B cell (primary cell): Measurements from ENCODE around the gene RNF224. TPM values are rescaled to one million over a fixed set of nuclear protein-coding genes. Genes with fewer than 3 reads are reported as not detected.

Experiments
- ATAC-seq: fragments of 200-7000 bp; cut with Tn5 transposase; one replicate; pipeline ENCODE4 v1.10.0; 2021; ENCODE audit warnings: low read depth, mild to moderate bottlenecking, moderate number of reproducible peaks, moderate library complexity
- CTCF ChIA-PET: fragments of 350-600 bp; sonication (Branson Sonifier 250); formaldehyde crosslinking; loops from one replicate; lab custom pipeline; 2021; ENCODE audit warnings: antibody characterized with exemption, inconsistent platforms; lab: Charles Lee
- POLR2A ChIA-PET: fragments of 350-600 bp; sonication (Branson Sonifier 250); formaldehyde crosslinking; loops from one replicate; lab custom pipeline; 2021; ENCODE audit warnings: antibody characterized with exemption; lab: Charles Lee
- DNase-seq: peaks from one replicate; pipeline ENCODE4 v3.0.0; 2013
- H2AFZ ChIP-seq: 2 replicates; pipeline ENCODE4 v1.6.1; 2012; ENCODE audit warnings: mild to moderate bottlenecking, low read depth, low read length; ENCODE audit not compliant: insufficient read depth, poor library complexity, severe bottlenecking
- H3K27ac ChIP-seq, 2 donors: 1 replicate in 1 of 2; 2 replicates in 1 of 2; pipeline ENCODE4 v1.5.1; 2012 to 2013; ENCODE audit warnings: low read length in 2 of 2, mild to moderate bottlenecking in 2 of 2, moderate library complexity in 1 of 2
- H3K27me3 ChIP-seq, 4 experiments: fragments of 200-600 bp in 1 of 4; sonication (generic) in 1 of 4; replicated peaks in 1 of 4; 1 replicate in 2 of 4; 2 replicates in 2 of 4; pipeline versions ENCODE4 v1.6.1 to v1.7.0; 2013 to 2016; ENCODE audit warnings: low read length in 3 of 4, mild to moderate bottlenecking in 2 of 4, mixed read lengths in 1 of 4, moderate library complexity in 1 of 4; ENCODE audit not compliant: insufficient read depth in 4 of 4, control insufficient read depth in 3 of 4; ENCODE audit errors: control extremely low read depth in 1 of 4
- H3K36me3 ChIP-seq, 2 experiments: replicated peaks in 1 of 2; 1 replicate in 1 of 2; 2 replicates in 1 of 2; pipeline versions ENCODE4 v1.6.1 to v1.7.1; 2013; ENCODE audit warnings: low read length in 1 of 2; ENCODE audit not compliant: insufficient read depth in 2 of 2, control insufficient read depth in 1 of 2; ENCODE audit errors: control extremely low read depth in 1 of 2, extremely low read depth in 1 of 2
- H3K4me1 ChIP-seq, 2 donors: fragments of 200-600 bp in 1 of 2; sonication (generic) in 1 of 2; 1 replicate in 1 of 2; 2 replicates in 1 of 2; pipeline versions ENCODE4 v1.5.1 to v1.6.1; 2013 to 2017; ENCODE audit warnings: low read length in 2 of 2; ENCODE audit not compliant: control insufficient read depth in 2 of 2, insufficient read depth in 2 of 2
- H3K4me2 ChIP-seq: replicated peaks from 2 replicates; pipeline ENCODE3; 2012; ENCODE audit warnings: mild to moderate bottlenecking, low read depth, low read length; ENCODE audit not compliant: poor library complexity, severe bottlenecking
- H3K4me3 ChIP-seq, 5 experiments: fragments of 200-600 bp in 1 of 5; sonication (generic) in 1 of 5; 1 replicate in 3 of 5; 2 replicates in 2 of 5; pipeline versions ENCODE4 v1.5.1 to v1.7.0; 2011 to 2016; ENCODE audit warnings: low read length in 4 of 5, mild to moderate bottlenecking in 4 of 5, low read depth in 2 of 5, control low read depth in 1 of 5, moderate library complexity in 1 of 5; ENCODE audit not compliant: insufficient read depth in 1 of 5; ENCODE audit errors: control extremely low read depth in 1 of 5, extremely low read depth in 1 of 5
- H3K79me2 ChIP-seq: fragments of 200-600 bp; sonication (generic); one replicate; pipeline ENCODE4 v1.6.0; 2016; ENCODE audit warnings: low read length; ENCODE audit not compliant: control insufficient read depth, insufficient read depth
- H3K9ac ChIP-seq: fragments of 200-600 bp; sonication (generic); 2 replicates; pipeline ENCODE4 v1.6.1; 2017; ENCODE audit warnings: mild to moderate bottlenecking, low read length, moderate library complexity
- H3K9me3 ChIP-seq, 3 donors: one replicate each; pipeline versions ENCODE4 v1.6.1 to v1.7.1; 2013; ENCODE audit warnings: low read length in 2 of 3; ENCODE audit not compliant: control insufficient read depth in 2 of 3, insufficient read depth in 1 of 3; ENCODE audit errors: control extremely low read depth in 1 of 3
- H4K20me1 ChIP-seq: 2 replicates; pipeline ENCODE4 v1.6.0; 2012; ENCODE audit warnings: mild to moderate bottlenecking, low read length; ENCODE audit not compliant: insufficient read depth, control insufficient read depth, poor library complexity, severe bottlenecking
- H3K27ac Mint-ChIP-seq: one replicate; pipeline ENCODE4 v1.8.0; 2021; ENCODE audit warnings: mixed read lengths
- H3K27me3 Mint-ChIP-seq: one replicate; pipeline ENCODE4 v1.8.0; 2021; ENCODE audit warnings: mixed read lengths
- H3K4me1 Mint-ChIP-seq: one replicate; pipeline ENCODE4 v1.8.0; 2021; ENCODE audit warnings: mixed read lengths
- H3K4me3 Mint-ChIP-seq: one replicate; pipeline ENCODE4 v1.8.0; 2021; ENCODE audit warnings: mixed read lengths
- H3K9me3 Mint-ChIP-seq: one replicate; pipeline ENCODE4 v1.8.0; 2022; ENCODE audit warnings: mixed read lengths; ENCODE audit not compliant: insufficient read depth
- CTCF ChIP-seq: fragments of 200-600 bp; IDR thresholded peaks from one replicate; pipeline ENCODE4 v1.8.0; 2022; ENCODE audit warnings: antibody characterized with exemption, mild to moderate bottlenecking
- EZH2 ChIP-seq: IDR thresholded peaks from 2 replicates; pipeline ENCODE4 v1.6.1; 2012; ENCODE audit warnings: borderline replicate concordance, low read depth, mild to moderate bottlenecking, moderate library complexity, low read length; ENCODE audit not compliant: insufficient read depth, poor library complexity, severe bottlenecking
- WGBS: methylation state at CpG from one replicate; pipeline ENCODE4 v1.1.5; 2013; ENCODE audit warnings: missing lambda C conversion rate; ENCODE audit not compliant: insufficient coverage; 5-methylcytosine and 5-hydroxymethylcytosine counted together
- intact Hi-C: fragments of 100-400 bp; cut with micrococcal nuclease; formaldehyde crosslinking; loops from one replicate; pipeline ENCODE4 v1.10.0; 2022
- polyA plus RNA-seq: library from polyadenylated mRNA; depleted of rRNA; stranded (reverse); fragments of >200 nt; gene quantifications from 2 replicates; pipeline ENCODE4 v1.2.3, GENCODE V29; 2012
- total RNA-seq, 2 donors: library from RNA; stranded (reverse); fragments of 120-200 nt in 1 of 2; gene quantifications; 1 replicate in 1 of 2; 2 replicates in 1 of 2; pipeline versions ENCODE4 v1.2.3 to v1.2.4, GENCODE V29; 2013 to 2022

The RNF224 gene
- total and polyA plus RNA-seq, 2 donors (not counting 1 experiment from before 2014, with no cell fraction given): not detected

GRCh38 chr9:137192859-137193258, 34.4 kb upstream of the RNF224 start:
- POLR2A ChIA-PET: no interaction called here
- ATAC-seq: no peak
- CTCF ChIA-PET: interaction anchor here (1.1 kb wide), 1 partner anchor 75 kb away, joined by 3 read pairs; no protein-coding TSS in a partner anchor

GRCh38 chr9:137193771-137194170, 33.5 kb upstream of the RNF224 start:
- no peak overlapping the region for H2AFZ ChIP-seq
- H3K27ac ChIP-seq: no peak overlapping the region
- no peak overlapping the region for H3K4me2 ChIP-seq
- 88% methylated on average over 13 of the region's 14 CpGs for WGBS
- H3K9me3 ChIP-seq: no peaks in the 10 kb centered on the region
- POLR2A ChIA-PET: no interaction called here
- DNase-seq: no peak
- peaks cover 10 to 17% of the 10 kb centered on the region in 2 donors for H3K4me1 ChIP-seq
- Mint-ChIP-seq H3K4me1 (peaks cover 16% of the 10 kb centered on the region), H3K9me3 (no peaks in the 10 kb centered on the region), H3K4me3 (no peak overlapping the region), H3K27me3 (no peaks in the 10 kb centered on the region), H3K27ac (peak overlapping the region; percentile 26)
- H3K9ac ChIP-seq: no peak overlapping the region
- TF ChIP-seq EZH2: no peak
- no peak for TF ChIP-seq CTCF
- peaks cover 0 to 19% of the 10 kb centered on the region in 2 experiments for H3K36me3 ChIP-seq
- H3K79me2 ChIP-seq: peaks cover 85% of the 10 kb centered on the region
- ATAC-seq: no peak
- H4K20me1 ChIP-seq: peaks cover 51% of the 10 kb centered on the region
- no peaks in the 10 kb centered on the region for H3K27me3 ChIP-seq
- no peak overlapping the region for H3K4me3 ChIP-seq
- intact Hi-C loops: no loop called here
- CTCF ChIA-PET: no interaction called here

More at GRCh38 chr9:137192859-137193258, 34.4 kb upstream of the RNF224 start:
- Histone ChIP-seq H3K4me3 (no peak overlapping the region), H4K20me1 (peaks cover 44% of the 10 kb centered on the region), H3K36me3 (peaks cover 0 to 19% of the 10 kb centered on the region in 2 experiments), H3K27ac (no peak overlapping the region), H3K27me3 (no peaks in the 10 kb centered on the region), H3K9me3 (peaks cover 0 to 3% (median 0%) of the 10 kb centered on the region in 3 donors), H3K4me2 (no peak overlapping the region), H3K9ac (no peak overlapping the region), H3K79me2 (peaks cover 82% of the 10 kb centered on the region), H3K4me1 (peaks cover 10 to 21% of the 10 kb centered on the region in 2 donors), H2AFZ (no peak overlapping the region)
- no peak for DNase-seq
- 97% methylated on average over 2 of the region's 2 CpGs for WGBS
- Mint-ChIP-seq H3K9me3 (no peaks in the 10 kb centered on the region), H3K27ac (no peak overlapping the region), H3K4me1 (peaks cover 19% of the 10 kb centered on the region), H3K4me3 (no peak overlapping the region), H3K27me3 (no peaks in the 10 kb centered on the region)
- TF ChIP-seq CTCF: no peak
- no peak for TF ChIP-seq EZH2
- intact Hi-C loops: no loop called here
